Measurements from ENCODE around the gene CFTR.

DNA sequence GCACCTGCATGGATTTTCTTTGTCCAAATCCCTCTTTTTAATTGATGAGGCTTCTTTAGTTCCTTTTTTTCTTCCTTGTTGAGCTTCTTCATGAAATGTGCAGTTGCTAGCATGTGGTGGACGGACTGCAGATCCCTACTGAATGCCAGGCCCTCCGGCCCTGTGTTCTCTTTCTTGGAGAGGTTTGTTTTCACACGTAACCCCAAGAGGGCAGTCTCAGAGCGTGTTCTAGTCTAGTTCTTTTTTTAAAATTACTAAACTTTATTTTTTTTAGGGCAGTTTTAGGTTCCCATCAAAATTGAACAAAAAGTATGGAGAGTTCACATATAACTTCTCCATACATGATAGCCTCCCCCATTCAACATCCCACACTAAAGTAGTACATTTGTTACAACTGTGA lies 190.0 kb downstream of the CFTR start:
- TF ChIP-seq, protein P1, sequence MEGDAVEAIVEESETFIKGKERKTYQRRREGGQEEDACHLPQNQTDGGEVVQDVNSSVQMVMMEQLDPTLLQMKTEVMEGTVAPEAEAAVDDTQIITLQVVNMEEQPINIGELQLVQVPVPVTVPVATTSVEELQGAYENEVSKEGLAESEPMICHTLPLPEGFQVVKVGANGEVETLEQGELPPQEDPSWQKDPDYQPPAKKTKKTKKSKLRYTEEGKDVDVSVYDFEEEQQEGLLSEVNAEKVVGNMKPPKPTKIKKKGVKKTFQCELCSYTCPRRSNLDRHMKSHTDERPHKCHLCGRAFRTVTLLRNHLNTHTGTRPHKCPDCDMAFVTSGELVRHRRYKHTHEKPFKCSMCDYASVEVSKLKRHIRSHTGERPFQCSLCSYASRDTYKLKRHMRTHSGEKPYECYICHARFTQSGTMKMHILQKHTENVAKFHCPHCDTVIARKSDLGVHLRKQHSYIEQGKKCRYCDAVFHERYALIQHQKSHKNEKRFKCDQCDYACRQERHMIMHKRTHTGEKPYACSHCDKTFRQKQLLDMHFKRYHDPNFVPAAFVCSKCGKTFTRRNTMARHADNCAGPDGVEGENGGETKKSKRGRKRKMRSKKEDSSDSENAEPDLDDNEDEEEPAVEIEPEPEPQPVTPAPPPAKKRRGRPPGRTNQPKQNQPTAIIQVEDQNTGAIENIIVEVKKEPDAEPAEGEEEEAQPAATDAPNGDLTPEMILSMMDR (IDR thresholded peaks at IDR 0.05 in 8 of 11, conservative IDR thresholded peaks at IDR 0.05 in 3 of 11): no peak
- no peak for TF ChIP-seq POLR2A (IDR thresholded peaks at IDR 0.05)
